ENCODE data around the gene BST2.

DNA sequence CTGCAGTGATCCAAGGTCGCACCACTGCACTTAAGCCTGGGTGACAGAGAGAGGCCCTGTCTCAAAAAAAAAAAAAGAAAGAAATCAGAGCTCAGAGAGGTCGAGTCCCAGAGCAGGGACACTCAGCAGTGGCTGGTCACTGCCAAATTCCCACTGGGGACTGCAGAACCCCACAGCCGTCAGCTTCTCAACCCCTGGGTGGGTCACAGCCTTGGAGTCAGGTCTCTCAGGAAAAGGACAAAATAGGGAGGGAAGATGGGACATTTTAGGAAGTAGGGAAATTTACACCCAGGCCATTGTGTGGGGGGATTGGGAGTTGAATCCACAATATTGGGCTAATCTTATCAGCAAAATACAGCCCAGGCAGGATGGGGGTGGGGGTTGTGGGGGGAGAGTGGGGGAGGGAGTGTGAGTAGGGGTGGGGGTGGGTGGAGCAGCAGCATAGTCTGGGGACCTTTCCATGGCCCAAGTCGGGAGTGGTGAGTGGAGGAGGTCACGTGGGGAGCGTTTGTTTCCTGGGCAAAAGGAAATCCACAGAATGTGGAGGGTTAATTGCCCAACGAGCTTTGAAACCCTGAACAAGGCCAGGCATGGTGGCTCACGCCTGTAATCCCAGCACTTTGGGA, 6.4 kb downstream of the BST2 start:
- TF ChIP-seq GATA2 (CRISPR knock-in tag; IDR thresholded peaks at IDR 0.05) (no peak), PML (IDR thresholded peaks at IDR 0.05; ENCODE audit: low read length) (no peak), DPF2 (IDR thresholded peaks at IDR 0.05) (peak; percentile 74), POLR2A (conservative IDR thresholded peaks at IDR 0.05) (no peak), NFYB (IDR thresholded peaks at IDR 0.05; ENCODE audit: extremely low read depth, insufficient read length) (no peak), SRSF7 (optimal IDR thresholded peaks at IDR 0.05; ENCODE audit: low read depth, low read length) (no peak), HLTF (IDR thresholded peaks at IDR 0.05) (no peak), ETV6 (IDR thresholded peaks at IDR 0.05; ENCODE audit: borderline replicate concordance in 1 of 2, low read depth in 2 of 2, low read length in 1 of 2) (no peak), ETV6 (CRISPR knock-in tag; IDR thresholded peaks at IDR 0.05; ENCODE audit: borderline replicate concordance) (no peak), RNF2 (IDR thresholded peaks at IDR 0.05) (no peak), CTCF (IDR thresholded peaks at IDR 0.05 in 2 of 3, conservative IDR thresholded peaks at IDR 0.05 in 1 of 3; ENCODE audit: insufficient read depth in 2 of 3, low read depth in 1 of 3, low read length in 3 of 3) (no peak), EP300 (IDR thresholded peaks at IDR 0.05; ENCODE audit: low read length) (peak; percentile 52; the same call in 1 of the 2 replicates), MXI1 (IDR thresholded peaks at IDR 0.05; ENCODE audit: low read depth, low read length) (no peak)
- TF ChIP-seq, protein P1, sequence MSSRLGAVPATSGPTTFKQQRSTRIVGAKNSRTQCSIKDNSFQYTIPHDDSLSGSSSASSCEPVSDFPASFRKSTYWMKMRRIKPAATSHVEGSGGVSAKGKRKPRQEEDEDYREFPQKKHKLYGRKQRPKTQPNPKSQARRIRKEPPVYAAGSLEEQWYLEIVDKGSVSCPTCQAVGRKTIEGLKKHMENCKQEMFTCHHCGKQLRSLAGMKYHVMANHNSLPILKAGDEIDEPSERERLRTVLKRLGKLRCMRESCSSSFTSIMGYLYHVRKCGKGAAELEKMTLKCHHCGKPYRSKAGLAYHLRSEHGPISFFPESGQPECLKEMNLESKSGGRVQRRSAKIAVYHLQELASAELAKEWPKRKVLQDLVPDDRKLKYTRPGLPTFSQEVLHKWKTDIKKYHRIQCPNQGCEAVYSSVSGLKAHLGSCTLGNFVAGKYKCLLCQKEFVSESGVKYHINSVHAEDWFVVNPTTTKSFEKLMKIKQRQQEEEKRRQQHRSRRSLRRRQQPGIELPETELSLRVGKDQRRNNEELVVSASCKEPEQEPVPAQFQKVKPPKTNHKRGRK (tag; IDR thresholded peaks at IDR 0.05), result no peak
